ENCODE measurements around the gene MRPL37.
"Not testable (repeated sequence)": the region's sequence is repeated elsewhere in the genome, so short reads cannot be mapped to it uniquely, and the experiment has no call there.

Gene MRPL37

GRCh38 chr1:54199765-54200518 lies at the start of gene MRPL37, which contains the start of gene CYB5RL:
TSS of gene MRPL37 (plus strand) at chr1:54200167. CDS start at chr1:54200244, 77 bp downstream.
TSS of gene CYB5RL (minus strand) at chr1:54200030. CDS start at chr1:54195616, 4,414 bp downstream.
- peak; percentile 75 for DNase-seq (ENCODE audit: low read depth)

DNA sequence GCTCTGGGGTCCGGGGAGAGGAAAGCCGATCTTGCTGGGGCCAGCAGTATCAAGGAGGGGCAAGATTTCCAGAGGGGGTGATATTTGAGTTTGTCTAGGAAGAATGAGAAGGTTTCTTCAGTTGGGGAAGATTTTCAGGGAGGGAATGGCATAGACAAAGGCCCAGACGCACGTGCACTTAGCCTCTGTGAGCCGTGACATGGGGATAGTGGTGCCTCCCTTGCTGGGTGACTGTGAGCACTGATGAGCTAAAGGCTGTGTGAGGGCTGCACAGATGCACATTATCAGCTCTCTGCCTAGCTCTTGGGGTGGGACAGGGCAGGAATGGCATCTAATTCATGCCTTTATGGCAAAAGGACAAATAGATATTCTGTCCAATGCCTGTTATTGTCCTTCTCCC lies 49.0 kb upstream of the MRPL37 start:
- DNase-seq (ENCODE audit: low read depth) = no peak

GRCh38 chr1:54152696-54153095 lies 47.3 kb upstream of the MRPL37 start, which contains the start of gene CDCP2:
TSS of gene CDCP2 (minus strand) at chr1:54153000. CDS start at chr1:54152922, 78 bp downstream.
- no peak for DNase-seq (ENCODE audit: low read depth)

- DNase-seq (ENCODE audit: low read depth) = no peak
These were observed 46.2 kb upstream of the MRPL37 start for GRCh38 chr1:54153535-54154439.

DNA sequence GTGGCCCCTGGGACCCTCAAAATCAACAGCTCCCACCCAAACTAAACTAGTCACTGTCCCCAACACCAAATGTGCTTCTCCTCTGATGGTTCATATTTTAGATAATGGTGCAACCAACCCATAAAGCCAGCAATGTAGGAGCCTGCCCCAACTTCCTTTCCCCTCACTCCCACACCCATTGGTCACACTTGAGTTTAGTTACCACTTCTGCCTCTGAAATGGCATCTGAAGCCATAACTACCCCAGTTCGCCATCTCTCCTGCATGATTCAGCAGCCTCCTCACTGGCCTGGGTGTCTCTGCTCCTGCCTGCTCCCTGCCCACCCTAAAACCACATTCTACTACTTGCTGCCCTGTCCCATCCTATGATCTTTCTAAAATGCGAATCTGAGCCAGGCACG lies 43.8 kb upstream of the MRPL37 start:
- no peak for DNase-seq (ENCODE audit: low read depth)

DNA sequence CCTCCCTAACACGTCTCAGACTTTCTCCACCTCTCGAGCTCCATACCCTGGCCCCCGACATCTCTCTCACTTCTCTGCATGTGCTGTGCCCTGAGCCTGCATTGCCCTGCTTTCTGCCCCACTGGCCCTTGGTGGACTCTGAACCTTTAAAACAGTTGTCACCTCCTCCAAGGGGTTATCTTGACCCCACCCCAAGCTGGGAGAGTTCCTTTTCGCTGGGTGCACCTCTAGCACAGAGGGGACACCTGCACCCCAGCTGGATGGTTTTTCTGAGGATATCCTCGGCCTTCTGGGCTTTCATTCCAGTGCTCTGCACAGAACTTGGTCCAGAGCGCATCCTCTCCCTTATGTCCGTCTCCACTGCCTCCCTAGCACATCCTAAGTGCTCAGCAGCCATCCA lies 43.0 kb upstream of the MRPL37 start:
- no peak for DNase-seq (ENCODE audit: low read depth)

- no peak for DNase-seq (ENCODE audit: low read depth)
These were observed 42.6 kb upstream of the MRPL37 start for GRCh38 chr1:54157401-54157800.

- no peak for DNase-seq (ENCODE audit: low read depth)
These were observed 41.9 kb upstream of the MRPL37 start for GRCh38 chr1:54158071-54158470.

GRCh38 chr1:54159733-54160316 lies 40.1 kb upstream of the MRPL37 start:
- no peak for DNase-seq (ENCODE audit: low read depth)

GRCh38 chr1:54160351-54160750 lies 39.6 kb upstream of the MRPL37 start:
- DNase-seq (ENCODE audit: low read depth) = no peak

- DNase-seq (ENCODE audit: low read depth) = no peak
These were observed 38.3 kb upstream of the MRPL37 start for GRCh38 chr1:54161495-54162168.

DNA sequence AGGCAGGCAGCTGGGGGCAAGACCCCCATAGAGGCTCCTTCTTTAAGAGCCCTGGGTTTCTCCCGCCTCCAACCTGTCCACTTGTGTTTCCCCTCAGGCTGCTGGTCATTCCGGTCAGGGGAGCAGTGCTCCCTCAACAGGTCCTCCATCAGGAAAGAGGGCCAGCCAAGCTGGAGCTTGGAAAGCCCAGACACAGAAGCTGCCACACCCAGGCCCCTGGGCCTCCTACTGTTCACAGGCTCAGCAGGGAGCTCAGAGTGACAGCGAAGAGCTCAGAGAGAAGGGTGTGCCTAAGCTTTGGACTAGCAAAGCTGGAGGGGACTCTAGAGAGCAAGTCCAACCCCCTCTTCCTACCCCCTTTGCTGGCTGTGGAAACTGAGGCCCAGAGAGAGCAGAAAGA lies 36.9 kb upstream of the MRPL37 start:
- DNase-seq (ENCODE audit: low read depth) = no peak

GRCh38 chr1:54163573-54163972 lies 36.4 kb upstream of the MRPL37 start:
- no peak for DNase-seq (ENCODE audit: low read depth)

GRCh38 chr1:54165146-54165545 lies 34.8 kb upstream of the MRPL37 start:
- DNase-seq (ENCODE audit: low read depth) = no peak

- DNase-seq (ENCODE audit: low read depth) = not testable (repeated sequence)
These were observed 33.6 kb upstream of the MRPL37 start for GRCh38 chr1:54166357-54166756.

DNA sequence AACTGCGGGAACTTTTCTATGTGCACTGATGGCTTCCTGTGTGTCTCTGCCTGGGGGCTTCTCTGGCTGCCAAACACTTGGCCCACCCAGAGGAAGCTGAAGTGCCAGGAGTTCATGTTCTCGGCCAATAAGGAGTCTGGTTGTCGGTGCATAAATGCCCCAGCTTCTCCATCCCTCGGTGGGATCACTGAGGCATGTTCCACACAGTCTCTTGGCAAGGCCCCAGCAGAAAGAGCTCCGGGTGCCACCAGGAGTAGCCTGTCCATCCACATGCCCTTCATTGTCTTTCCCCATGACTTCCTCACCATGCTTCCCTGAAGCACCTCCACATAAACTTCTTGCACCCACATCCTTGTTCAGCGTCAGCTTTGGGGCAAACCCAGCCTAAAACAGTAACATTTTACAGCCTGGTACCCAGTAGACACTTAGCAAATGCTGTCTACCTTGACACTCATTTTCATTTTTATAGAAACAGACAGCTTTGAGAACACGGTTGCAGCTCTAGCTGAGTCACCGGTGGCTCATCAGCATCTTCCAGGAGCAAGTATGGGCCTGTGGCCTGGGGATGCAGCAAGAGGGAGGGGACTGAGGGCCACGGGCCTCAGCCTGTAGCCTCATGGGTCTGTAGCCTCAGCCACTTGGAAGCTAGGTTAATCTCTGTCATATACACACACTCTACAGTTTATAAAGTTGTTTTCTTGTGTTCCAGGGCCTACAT lies 32.4 kb upstream of the MRPL37 start:
- DNase-seq (ENCODE audit: low read depth) = no peak

DNA sequence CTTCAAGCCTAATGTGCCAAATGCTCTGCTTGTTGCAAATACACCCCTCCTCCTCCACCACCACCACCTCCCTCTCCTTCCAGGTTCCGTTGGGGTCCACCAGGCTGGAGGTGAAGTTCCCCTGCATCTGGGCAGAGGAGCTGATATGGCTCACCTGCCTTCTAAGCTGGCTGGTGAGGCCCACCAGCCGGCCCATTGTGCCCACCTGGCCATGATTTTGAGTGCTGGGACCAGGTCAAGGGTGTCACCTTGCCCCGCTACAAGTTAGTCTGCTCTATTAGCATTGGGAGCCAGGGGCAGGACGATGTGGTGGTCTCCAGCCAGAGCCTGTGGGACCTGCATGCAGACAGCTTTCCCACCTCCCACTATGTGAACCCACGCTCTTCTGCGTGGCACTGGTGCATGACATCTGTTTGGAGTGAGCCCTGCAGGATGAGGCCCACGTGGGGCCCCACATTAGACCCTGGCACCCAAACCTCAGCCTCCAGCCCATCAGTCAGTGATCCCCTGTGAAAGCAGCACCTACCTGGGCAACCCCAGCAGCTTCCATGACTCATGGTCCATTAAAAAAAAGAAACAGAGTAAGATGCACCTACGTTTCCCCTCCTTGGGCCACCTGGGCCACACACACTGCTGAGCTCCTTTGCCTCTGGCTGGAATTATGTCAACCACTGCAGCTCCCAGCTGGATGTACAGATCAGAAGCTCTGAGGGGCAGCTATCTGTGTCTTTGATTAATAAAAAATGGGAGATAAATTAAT lies 31.6 kb upstream of the MRPL37 start:
- no peak for DNase-seq (ENCODE audit: low read depth)

DNA sequence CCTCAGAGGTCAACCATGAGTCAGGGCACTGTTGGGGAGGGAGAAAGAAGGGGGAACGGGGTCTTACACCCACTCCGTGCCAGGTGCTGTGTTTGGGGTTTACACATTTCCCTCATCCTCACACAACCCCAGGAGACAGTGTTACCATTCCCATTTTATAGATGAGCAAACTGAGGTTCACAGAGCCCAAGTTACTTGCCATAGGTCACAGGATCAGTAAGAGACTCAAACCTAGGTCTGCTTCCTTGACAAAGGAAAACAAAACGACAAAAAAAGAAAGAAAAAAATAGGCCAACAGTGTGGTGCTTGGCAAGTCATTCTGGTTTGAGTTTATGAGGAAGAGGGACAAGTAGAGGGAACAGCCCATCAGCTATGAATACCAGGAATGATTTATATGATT lies 30.9 kb upstream of the MRPL37 start:
- no peak for DNase-seq (ENCODE audit: low read depth)

DNA sequence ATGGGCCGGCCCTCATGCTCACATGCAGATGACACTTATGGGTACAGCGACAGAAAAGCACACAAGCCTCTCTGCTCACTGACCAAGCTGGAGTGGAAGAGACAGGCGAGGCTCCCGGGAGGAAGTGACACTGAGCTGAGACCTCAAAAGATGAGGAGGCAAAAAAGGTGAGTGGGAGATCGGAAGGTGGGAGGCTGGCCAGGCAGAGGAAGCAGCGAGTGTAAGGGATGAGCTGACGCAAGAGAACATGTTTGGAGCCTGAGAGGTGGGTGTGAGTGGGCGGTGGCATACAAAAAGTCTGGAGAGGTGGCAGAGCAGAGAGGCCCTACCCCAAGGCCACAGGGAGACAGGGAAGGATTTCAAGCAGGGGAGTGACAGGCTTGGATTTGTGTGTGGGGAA lies 29.0 kb upstream of the MRPL37 start:
- DNase-seq (ENCODE audit: low read depth) = no peak

- no peak for DNase-seq (ENCODE audit: low read depth)
These were observed 28.4 kb upstream of the MRPL37 start for GRCh38 chr1:54171606-54172005.
